Nasal cavity respiratory epithelium epithelial cell of viscerocranial mucosa (primary cell): Measurements from ENCODE around the gene KDM3A. TPM values are rescaled to one million over a fixed set of nuclear protein-coding genes. Genes with fewer than 3 reads are reported as not detected.

Experiments used
- total RNA-seq: library from RNA; depleted of rRNA; stranded (reverse); fragments of >200 nt; gene quantifications from 2 replicates; pipeline ENCODE4 v1.2.3, GENCODE V29; 2014

Gene KDM3A
- total RNA-seq, result 30.1 and 72.7 TPM in 2 replicates

GRCh38 chr2:86440631-86441391 is at the start of gene KDM3A:
Gene KDM3A, plus strand, starts transcription at chr2:86441371. Its CDS starts 677 bp downstream, at chr2:86442048.

Other genes starting within 250 kb of the KDM3A start
- 49.6 and 68.3 TPM in 2 replicates for gene IMMT, start 245.9 kb upstream of the KDM3A start, total RNA-seq
- 31.3 and 44.8 TPM in 2 replicates for gene MRPL35, start 241.9 kb upstream of the KDM3A start, total RNA-seq
- under 0.01 TPM in 1 of 2 replicates, not detected in the other for gene REEP1, start 103.7 kb upstream of the KDM3A start, total RNA-seq
- gene CHMP3, start 122.1 kb downstream of the KDM3A start, total RNA-seq, result 67.3 and 166 TPM in 2 replicates
- gene RNF103, start 182.5 kb downstream of the KDM3A start, total RNA-seq, result 22.5 and 26.7 TPM in 2 replicates